RWPE1 (cell line): ENCODE data around the gene CMPK2.

ENCODE experiments used
- CTCF ChIA-PET: fragments of 350-600 bp; sonication (Branson Sonifier 250); formaldehyde crosslinking; extraction: SDS; loops from one replicate; lab custom pipeline; 2021; lab: Yijun Ruan, JAX
- POLR2A ChIA-PET: fragments of 400-600 bp; formaldehyde crosslinking; extraction: SDS; loops from one replicate; lab custom pipeline; 2020; ENCODE audit warnings: antibody characterized with exemption; ENCODE audit not compliant: low non-redundant PET; lab: Yijun Ruan, JAX
- DNase-seq: peaks from one replicate; pipeline ENCODE4 v3.0.0; 2012; ENCODE audit warnings: low spot score
- H3K27ac ChIP-seq: fragments of 450-650 bp; 2 replicates; pipeline ENCODE4 v1.5.1; 2017
- CTCF ChIP-seq: fragments of 450-650 bp; conservative IDR thresholded peaks from 2 replicates; pipeline ENCODE4 v1.5.1; 2017; ENCODE audit warnings: low read depth, mild to moderate bottlenecking

The CMPK2 gene

DNA sequence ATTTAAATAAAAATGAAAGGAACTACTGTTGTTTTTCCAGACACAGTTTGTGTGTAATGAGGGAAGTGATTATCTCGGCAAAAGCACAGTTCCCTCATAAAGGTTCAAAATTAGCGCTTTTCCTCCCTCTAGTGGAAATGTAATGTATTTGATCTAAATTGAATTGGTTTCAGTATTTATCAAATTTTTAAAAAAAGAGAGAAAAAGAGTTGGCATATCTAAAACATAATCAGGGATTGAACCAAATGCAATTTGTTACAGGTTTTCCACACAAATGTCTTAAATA, 37.5 kb downstream of the CMPK2 start:
- no peak for TF ChIP-seq CTCF
- CTCF ChIA-PET, result interaction anchor here (0.7 kb wide), 1 partner anchor 365 kb away, joined by 3 read pairs; no protein-coding TSS in a partner anchor
- no peak overlapping the region for H3K27ac ChIP-seq
- POLR2A ChIA-PET, result no interaction called here
- DNase-seq, result no peak

GRCh38 chr2:6827566-6828298, 38.0 kb downstream of the CMPK2 start:
- POLR2A ChIA-PET, result no interaction called here
- DNase-seq, result no peak
- CTCF ChIA-PET, result interaction anchor here (0.7 kb wide), 1 partner anchor 365 kb away, joined by 3 read pairs; no protein-coding TSS in a partner anchor
- no peak for TF ChIP-seq CTCF
- H3K27ac ChIP-seq, result no peak overlapping the region

- POLR2A ChIA-PET, result no interaction called here
- TF ChIP-seq CTCF, result peak; percentile 18; the same call in 1 of the 2 replicates
- H3K27ac ChIP-seq, result no peak overlapping the region
- DNase-seq, result peak; percentile 46
- CTCF ChIA-PET, result interaction anchor here (0.7 kb wide), 1 partner anchor 40 kb away, joined by 4 read pairs; the partner anchor contains the start of gene CMPK2
Observed at GRCh38 chr2:6826081-6826913, 39.4 kb downstream of the CMPK2 start.

- H3K27ac ChIP-seq, result no peak overlapping the region
- ChIA-PET CTCF (no interaction called here), POLR2A (no interaction called here)
- TF ChIP-seq CTCF, result no peak
- no peak for DNase-seq
Observed at GRCh38 chr2:6824962-6825361, 40.7 kb downstream of the CMPK2 start.

DNA sequence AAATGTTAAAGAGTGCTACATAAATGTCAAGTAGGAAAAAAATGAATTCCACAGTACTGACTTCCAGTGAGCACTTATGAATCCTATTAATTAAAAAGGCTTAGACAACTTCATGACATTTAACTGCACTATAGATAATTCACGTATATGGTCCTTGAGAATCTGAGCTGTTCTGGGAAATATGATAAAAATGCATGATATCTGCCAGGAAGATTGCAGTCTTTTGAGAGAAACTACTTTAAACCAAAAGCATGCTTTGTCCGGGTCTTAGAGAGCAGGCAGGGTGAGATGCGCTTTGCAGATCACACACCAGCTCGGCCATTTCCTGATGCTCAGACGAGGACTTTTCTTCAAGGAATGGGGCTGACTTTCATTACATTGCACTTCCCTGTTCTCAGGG, 42.6 kb downstream of the CMPK2 start:
- TF ChIP-seq CTCF, result no peak
- H3K27ac ChIP-seq, result no peak overlapping the region
- DNase-seq, result no peak
- ChIA-PET POLR2A (no interaction called here), CTCF (no interaction called here)

DNA sequence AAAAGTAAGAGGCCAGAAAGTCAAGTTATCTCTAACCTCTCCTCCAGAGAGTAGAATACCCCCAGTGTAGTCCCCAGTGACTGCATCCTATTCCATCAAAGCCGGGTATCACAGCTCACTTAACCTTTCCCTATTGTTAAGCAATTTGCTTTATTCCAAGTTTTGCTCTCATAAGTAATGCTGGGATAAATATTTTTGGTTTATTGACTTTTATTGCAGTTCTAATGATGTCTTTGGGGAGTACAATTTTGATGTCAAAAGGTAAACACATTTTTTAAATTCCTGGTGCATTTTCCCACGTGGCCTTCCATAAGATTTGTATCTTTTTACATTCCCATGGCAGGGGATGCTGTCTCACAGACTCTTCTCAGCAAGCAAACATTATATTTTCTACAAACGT, 43.3 kb downstream of the CMPK2 start:
- CTCF ChIA-PET, result interaction anchor here (0.6 kb wide), 1 partner anchor 66 kb away, joined by 3 read pairs; no protein-coding TSS in a partner anchor

More for the DNA sequence above, 43.3 kb downstream of the CMPK2 start:
- TF ChIP-seq CTCF, result no peak
- DNase-seq, result no peak
- no peak overlapping the region for H3K27ac ChIP-seq
- POLR2A ChIA-PET, result no interaction called here
